ENCODE results near the gene PRKCE. TPM values are rescaled to one million over a fixed set of nuclear protein-coding genes. Genes with fewer than 3 reads are reported as not detected.

Gene PRKCE
- total RNA-seq, 1 experiment from 2014 or later, result 30.2 TPM

DNA sequence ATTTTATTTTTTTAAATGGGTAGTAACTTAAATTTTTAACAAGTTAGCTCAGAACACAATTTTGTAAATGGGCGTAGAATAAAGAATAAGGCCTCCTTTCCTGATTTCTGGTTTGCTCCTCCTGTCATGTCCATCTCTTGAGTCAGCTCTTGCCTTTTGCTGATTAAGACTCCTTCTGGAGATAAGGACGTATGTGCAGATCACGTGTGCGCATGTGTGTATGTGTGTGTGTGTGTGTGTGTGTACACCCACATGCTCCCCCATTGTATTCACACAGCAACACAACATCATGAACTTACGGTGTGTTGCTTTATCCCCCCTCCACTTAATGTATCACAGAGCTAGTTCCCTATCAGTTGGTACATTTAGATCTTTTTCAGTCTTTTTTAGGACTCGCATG is 182.9 kb downstream of the PRKCE start:
- DNase-seq (ENCODE audit: low read depth), result no peak

- no peak for DNase-seq (ENCODE audit: low read depth)
Measured at GRCh38 chr2:45834858-45835257, 183.4 kb downstream of the PRKCE start.

DNA sequence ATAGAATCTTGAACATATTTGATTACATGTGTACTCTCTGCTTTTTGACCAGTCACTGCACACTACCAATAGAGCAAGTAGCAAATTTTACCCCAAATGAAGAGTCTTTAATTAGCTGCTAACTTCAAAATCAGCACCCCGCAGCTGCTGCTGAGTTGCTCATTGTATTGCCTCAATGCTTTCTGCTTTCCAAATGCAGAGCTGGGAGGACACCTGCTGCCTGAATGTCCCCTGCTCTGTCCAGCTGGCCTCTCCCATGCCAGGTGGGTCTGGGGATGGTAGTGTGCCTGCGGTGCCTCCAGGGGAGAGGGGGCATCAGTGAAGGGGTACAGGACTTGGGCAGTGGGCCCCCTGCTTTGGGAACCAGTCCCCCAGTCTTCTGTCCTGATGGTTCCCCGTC is 184.8 kb downstream of the PRKCE start:
- no peak for DNase-seq (ENCODE audit: low read depth)

DNA sequence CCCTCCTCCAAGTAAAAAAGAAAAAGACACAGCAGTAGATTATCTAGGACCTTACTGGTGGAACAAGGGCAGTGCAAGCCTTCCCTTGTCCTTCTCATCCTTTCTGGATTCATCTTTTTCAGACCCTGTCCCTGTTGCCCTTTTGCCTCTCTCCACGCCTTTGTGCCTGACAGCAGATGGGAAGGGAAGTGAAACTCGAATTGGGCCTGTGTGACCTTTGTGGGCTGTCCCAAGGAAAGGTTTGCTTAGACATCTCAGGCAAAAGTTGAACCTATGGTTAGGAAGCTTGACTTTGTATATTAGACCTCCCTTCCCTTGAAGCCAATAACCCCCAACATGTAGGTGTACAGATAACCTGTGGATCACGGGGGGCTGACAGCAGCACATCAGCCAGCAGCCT is 185.3 kb downstream of the PRKCE start:
- DNase-seq (ENCODE audit: low read depth), result no peak

- no peak for DNase-seq (ENCODE audit: low read depth)
Measured at GRCh38 chr2:45837812-45838341, 186.4 kb downstream of the PRKCE start.

DNA sequence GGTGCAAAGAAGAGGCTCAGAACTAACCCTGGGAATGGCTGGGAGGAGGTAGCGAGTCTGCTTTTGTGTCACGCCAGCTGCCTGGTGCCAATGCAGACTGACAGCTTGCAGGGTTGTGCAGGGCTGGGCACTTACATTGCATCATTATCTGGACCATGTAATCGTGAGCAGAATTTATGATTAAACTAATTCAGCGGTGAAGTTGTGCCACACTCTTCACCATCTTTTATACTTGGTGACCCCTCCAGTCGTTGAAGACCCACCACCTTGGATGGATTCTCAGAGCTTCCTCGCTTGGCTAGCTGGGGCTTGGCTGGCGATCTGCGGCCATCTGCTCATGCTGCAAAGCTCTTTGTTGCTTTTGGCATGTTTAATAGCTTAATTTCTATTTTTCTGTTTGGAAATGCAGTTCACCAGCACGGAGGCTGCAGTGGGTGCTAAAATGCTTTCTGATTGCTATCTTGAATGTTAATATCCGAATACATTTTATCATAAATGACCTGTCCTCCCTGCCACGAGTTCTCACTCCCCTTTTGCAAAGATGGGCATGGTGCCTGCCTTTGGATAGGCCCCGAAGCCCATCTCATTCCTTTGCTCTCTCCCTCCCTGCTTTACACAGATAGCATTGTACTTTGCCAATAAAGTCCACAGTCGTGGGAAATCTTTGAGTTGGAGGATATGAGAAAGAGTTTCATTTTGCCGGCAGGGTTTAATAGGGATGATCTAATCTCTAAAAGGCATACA is 188.2 kb downstream of the PRKCE start:
- DNase-seq (ENCODE audit: low read depth), result peak; percentile 26

GRCh38 chr2:45840481-45840880 is 189.0 kb downstream of the PRKCE start:
- DNase-seq (ENCODE audit: low read depth), result no peak

DNA sequence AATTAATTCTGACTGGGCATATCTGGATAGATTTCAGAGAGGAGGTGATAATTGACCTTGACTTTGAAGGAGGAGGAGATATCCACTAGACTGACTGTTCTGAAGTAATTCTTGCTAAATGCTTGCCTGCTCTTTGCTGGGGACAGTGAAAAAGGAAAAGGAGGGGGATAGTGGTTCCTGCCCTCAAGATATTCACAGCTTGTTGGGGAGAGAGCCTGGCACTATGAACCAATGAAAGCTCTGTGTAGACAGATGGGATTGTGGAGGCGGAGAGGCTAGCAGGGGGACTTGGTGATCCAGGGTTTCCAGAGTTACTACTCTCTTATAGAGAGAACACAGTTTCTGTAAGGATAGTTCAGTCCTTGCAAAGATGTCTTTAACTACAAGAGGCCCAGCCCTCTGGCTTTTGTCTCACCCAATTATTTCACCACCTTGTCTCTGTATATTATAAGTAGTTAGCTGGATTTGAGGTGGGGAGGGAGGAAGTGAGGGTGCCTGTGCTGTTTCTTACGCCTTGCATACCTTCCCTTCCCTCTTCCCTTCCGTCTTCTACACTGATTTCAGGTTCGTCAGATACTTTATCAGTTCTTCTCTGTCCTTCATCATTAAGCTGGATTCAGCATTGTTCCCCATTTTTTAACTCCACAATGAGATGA is 190.4 kb downstream of the PRKCE start:
- DNase-seq (ENCODE audit: low read depth), result no peak

- DNase-seq (ENCODE audit: low read depth), result no peak
Measured at GRCh38 chr2:45843136-45843535, 191.7 kb downstream of the PRKCE start.

GRCh38 chr2:45844796-45845457 is 193.5 kb downstream of the PRKCE start:
- DNase-seq (ENCODE audit: low read depth), result no peak

DNA sequence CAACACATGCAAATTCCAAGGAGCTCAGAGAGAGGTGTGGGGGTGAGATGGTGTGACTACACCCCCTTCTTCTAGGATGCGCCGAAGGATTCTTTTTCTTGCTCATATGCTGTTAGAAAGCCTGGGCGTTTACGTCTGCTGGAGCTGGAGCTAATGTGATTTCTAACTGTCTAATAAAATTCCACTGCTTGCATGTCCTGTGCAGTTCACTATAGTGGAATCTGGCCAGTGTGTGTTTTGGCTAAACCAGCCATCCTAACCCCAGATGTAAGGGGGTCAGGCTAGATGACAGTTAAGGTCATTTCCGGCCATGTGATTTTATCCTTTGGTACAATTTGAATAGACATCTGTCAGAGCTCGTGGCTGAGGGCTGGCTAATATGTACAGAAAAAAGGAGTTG is 194.1 kb downstream of the PRKCE start:
- DNase-seq (ENCODE audit: low read depth), result no peak

DNA sequence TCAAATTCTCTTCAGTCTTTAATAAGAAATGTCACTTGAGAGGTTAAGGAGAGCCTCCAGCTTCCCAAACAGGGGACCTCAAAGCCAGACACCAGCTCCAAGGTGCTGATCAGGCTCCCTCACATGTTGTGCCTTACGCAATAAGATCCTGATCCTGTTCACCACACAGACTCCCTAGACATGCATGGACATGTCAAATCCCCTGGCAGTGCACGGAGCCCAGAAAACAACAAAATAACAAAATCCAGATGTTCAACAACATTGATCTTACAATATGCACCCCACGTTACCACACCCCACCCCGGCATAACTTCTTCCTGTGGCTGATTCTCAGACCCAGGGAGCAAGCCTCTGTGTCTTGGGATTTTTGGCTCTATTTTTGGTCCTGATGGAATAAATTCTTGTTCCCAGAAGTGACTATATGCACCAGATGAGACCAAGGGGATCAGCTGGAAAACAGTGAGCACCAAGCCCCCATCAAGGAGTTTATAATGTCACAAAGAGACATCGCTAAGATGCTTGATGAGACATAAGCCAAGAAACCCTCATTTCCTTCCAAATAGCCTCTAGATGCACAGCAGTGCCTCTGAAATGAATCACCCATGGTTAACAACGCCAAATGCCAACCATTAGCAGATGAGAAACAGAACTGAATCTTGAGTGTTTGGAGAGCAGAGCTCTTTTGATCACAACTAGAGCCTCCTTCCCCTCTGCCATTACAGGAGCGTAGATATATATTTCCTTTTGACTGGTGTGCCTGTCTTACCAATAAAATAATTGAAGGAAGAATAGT is 198.2 kb downstream of the PRKCE start:
- peak; percentile 79 for DNase-seq (ENCODE audit: low read depth)

DNA sequence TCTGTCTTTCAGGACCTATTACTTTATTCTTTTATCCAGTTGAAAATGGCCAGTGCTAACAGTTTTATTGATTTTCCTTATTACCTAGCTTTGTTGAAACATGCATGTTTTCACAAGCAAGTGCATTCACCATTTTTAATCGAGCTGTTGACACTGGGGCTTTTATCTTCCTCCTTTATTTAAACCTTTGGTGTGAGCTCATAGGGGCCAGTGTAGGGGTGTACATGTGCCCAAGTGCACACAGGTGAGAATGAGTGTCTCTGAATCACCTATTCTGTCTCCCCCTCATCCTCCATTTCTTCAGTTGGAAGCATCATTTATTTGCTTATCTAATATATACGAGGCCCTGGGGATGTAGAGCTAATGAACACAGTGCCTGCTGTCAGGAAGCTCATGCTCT is 199.1 kb downstream of the PRKCE start:
- no peak for DNase-seq (ENCODE audit: low read depth)

- DNase-seq (ENCODE audit: low read depth), result no peak
Measured at GRCh38 chr2:45851111-45851510, 199.6 kb downstream of the PRKCE start.

DNA sequence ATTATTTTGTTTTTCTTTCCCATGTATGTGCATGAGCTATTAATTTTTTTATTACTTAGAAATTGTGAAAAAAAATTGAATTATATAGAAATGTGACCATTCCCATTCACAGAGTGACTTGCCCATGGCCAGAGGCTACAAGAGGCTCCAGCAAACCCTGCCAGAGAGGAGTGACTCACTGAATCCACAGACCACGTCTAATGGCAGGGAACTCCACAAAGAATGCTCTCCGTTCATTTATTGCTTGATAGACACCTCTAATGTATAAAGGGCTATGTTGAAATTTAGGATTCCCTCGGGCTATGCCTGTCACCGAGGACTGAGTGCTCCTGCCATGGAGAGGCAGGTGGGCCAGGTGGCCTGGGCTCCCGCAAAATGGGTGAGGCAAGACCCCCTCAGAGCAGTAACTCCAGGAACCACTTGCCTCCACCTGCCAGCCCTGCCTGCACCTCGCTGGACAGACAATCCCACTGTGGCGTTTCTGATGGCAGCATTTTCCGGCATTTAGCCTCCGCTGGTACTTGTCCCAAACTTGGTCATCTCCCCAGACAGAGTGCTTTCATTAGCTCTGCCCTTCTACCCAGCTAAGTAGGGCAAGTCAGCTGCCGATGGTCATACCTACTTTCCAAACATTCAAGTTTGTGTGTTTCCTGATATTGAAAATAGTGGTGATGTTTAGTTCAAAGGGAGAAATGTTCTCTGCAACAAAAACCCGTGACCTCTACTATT is 200.3 kb downstream of the PRKCE start:
- peak; percentile 92 for DNase-seq (ENCODE audit: low read depth)

DNA sequence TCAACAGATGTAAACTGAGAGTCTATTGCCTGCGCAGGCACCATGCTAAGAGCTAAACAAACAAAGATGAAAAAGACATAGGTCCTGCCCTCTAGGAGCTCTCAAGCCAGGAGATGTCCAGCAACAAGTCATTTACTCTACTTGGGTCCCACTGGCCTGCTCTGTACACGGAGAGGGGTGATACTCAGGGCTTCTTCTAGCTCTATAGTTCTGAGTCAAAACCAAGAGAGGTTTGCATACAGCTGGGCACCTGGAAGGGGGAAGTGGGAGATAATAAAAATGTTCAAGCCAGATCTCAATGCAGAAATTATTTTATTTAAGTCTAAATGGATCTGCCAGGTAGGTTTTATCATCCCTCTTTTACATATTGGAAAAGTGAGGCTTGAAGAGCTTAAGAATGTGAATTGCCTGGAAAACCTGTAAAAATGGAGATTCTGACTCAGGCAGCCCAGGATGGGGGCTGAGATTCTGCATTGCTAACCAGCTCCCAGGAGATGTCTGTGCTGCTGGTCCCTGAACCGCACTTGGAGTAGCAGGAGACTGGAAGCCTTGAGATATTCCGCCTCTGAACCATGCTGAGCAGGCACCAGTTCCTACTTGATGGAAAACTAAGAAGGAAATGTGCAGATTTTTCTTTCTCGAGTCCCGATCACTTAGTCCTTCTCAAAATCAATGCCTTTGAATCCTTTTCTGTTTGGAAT is 201.1 kb downstream of the PRKCE start:
- no peak for DNase-seq (ENCODE audit: low read depth)

DNA sequence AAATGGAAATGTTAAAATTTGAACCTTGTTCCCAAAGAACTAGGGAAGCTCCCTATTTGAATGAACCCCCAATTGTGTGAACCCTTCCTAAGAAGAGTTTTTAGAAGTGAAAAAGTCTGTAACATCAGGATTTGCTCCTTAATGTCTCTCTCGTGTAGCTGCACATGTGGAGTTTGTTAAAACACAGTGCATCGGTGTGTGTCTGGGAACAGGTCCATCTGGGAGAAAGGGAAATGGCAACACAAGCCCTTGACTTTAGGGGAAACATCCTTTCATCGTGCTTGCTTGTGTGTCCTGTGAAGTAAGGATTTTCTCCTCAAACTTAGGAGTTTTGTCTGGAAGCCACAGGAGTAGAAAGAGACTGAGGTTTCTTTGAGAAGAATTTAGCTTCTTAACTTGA is 203.9 kb downstream of the PRKCE start:
- DNase-seq (ENCODE audit: low read depth), result no peak

GRCh38 chr2:45856391-45857274 is 205.2 kb downstream of the PRKCE start:
- no peak for DNase-seq (ENCODE audit: low read depth)

- no peak for DNase-seq (ENCODE audit: low read depth)
Measured at GRCh38 chr2:45857275-45857609, 205.8 kb downstream of the PRKCE start.

Data from RPMI7951 (cell line).